SK-N-SH treated with all-trans-retinoic acid at 6 μM for 48 hours (cell line): Measurements from ENCODE around the gene GIPC3.

ENCODE experiments used
- ARNTL ChIP-seq: fragments of 450-650 bp; formaldehyde crosslinking; IDR thresholded peaks from 2 replicates; pipeline ENCODE4 v1.5.0; 2020; ENCODE audit warnings: low read depth, mild to moderate bottlenecking, moderate library complexity, borderline replicate concordance
- ESRRG ChIP-seq: fragments of 250-450 bp; sonication (Bioruptor Pico); IDR thresholded peaks from 2 replicates; pipeline ENCODE4 v1.6.1; 2021; ENCODE audit warnings: mild to moderate bottlenecking
- ISL1 ChIP-seq: fragments of 250-450 bp; sonication (Bioruptor Pico); IDR thresholded peaks from 2 replicates; pipeline ENCODE4 v2.1.2; 2022; ENCODE audit warnings: mild to moderate bottlenecking, moderate library complexity
- PPARA ChIP-seq: fragments of 250-450 bp; sonication (Bioruptor Pico); IDR thresholded peaks from 2 replicates; pipeline ENCODE4 v1.5.0; 2020; ENCODE audit warnings: mild to moderate bottlenecking, borderline replicate concordance
- RARB ChIP-seq: fragments of 250-450 bp; sonication (Bioruptor Pico); IDR thresholded peaks from 2 replicates; pipeline ENCODE4 v1.8.0; 2021; ENCODE audit warnings: mild to moderate bottlenecking, moderate library complexity
- TOX ChIP-seq: fragments of 250-450 bp; sonication (Bioruptor Pico); IDR thresholded peaks from 2 replicates; pipeline ENCODE4 v1.8.0; 2021; ENCODE audit warnings: mild to moderate bottlenecking, moderate library complexity, borderline replicate concordance
- ZFP3 ChIP-seq: fragments of 250-450 bp; sonication (Bioruptor Pico); IDR thresholded peaks from 2 replicates; pipeline ENCODE4 v1.5.0; 2020; ENCODE audit warnings: mild to moderate bottlenecking, moderate library complexity
- ZFP30 ChIP-seq: fragments of 450-650 bp; formaldehyde crosslinking; IDR thresholded peaks from 2 replicates; pipeline ENCODE4 v1.5.0; 2022; ENCODE audit warnings: mild to moderate bottlenecking, moderate library complexity
- ZNF70 ChIP-seq: fragments of 450-650 bp; formaldehyde crosslinking; IDR thresholded peaks from 2 replicates; pipeline ENCODE4 v1.5.0; 2020; ENCODE audit warnings: mild to moderate bottlenecking, moderate library complexity
- ZNF8 ChIP-seq: fragments of 450-650 bp; formaldehyde crosslinking; IDR thresholded peaks from 2 replicates; pipeline ENCODE4 v1.5.0; 2020; ENCODE audit warnings: mild to moderate bottlenecking, moderate library complexity
- TF ChIP-seq, protein P1 (sequence below): fragments of 250-450 bp; sonication (Bioruptor Pico); IDR thresholded peaks from 2 replicates; pipeline ENCODE4 v1.8.0; 2020; ENCODE audit warnings: mild to moderate bottlenecking, moderate library complexity, borderline replicate concordance
- TF ChIP-seq, protein P2 (sequence below): fragments of 250-450 bp; sonication (Bioruptor Pico); IDR thresholded peaks from 2 replicates; pipeline ENCODE4 v1.8.0; 2021; ENCODE audit warnings: low read depth, mild to moderate bottlenecking, moderate library complexity, borderline replicate concordance
- TF ChIP-seq, protein P3 (sequence below): fragments of 250-450 bp; sonication (Bioruptor Pico); IDR thresholded peaks from 2 replicates; pipeline ENCODE4 v1.5.0; 2020; ENCODE audit warnings: mild to moderate bottlenecking, moderate library complexity

DNA sequence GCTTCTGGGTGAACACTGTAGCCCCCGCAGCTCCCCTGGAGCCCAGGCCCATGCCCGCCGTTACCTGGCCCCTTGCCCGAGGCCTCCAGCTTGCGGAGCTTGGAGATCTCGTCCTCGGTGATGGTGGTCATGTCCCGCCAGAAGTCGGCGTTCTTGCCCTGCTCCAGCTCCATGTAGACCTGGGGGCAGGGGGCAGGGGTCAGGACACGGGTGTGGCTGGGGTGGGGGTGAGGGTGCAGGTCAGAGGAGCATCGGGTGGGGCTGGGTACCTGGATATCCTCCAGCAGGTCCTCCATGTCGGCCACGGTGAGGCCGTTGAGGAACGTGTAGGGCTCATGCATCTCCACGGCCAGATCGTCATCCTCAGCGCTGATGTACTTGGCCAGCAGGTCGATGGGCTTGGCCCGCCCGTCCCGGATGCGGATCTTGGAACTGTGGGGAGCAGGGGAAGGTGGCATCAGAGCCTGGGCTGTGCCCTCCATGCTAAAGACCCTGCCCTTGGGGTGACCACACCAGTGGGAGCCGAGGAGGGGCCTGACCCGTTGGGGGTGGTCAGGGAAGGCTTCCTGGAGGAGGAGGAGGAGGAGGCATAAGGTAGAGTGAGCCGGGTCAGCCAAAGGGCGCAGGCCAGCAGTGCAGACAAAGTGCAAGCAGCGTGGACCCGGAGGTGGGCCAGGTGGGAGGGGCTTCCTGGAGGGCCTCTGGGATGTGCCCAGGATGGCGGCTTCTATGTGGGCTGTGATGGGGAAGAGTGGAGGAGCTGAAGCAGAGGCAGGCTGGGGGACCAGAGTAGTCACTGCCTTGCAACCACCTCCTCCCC, 33.7 kb downstream of the GIPC3 start:
- TF ChIP-seq RARB (CRISPR knock-in tag) (no peak), TOX (no peak), ZNF8 (no peak), ZFP3 (no peak), ZFP30 (CRISPR knock-in tag) (no peak), PPARA (no peak), ISL1 (CRISPR knock-in tag) (no peak), ZNF70 (no peak), ESRRG (CRISPR knock-in tag) (no peak), ARNTL (CRISPR knock-in tag) (no peak)
- TF ChIP-seq, protein P1, sequence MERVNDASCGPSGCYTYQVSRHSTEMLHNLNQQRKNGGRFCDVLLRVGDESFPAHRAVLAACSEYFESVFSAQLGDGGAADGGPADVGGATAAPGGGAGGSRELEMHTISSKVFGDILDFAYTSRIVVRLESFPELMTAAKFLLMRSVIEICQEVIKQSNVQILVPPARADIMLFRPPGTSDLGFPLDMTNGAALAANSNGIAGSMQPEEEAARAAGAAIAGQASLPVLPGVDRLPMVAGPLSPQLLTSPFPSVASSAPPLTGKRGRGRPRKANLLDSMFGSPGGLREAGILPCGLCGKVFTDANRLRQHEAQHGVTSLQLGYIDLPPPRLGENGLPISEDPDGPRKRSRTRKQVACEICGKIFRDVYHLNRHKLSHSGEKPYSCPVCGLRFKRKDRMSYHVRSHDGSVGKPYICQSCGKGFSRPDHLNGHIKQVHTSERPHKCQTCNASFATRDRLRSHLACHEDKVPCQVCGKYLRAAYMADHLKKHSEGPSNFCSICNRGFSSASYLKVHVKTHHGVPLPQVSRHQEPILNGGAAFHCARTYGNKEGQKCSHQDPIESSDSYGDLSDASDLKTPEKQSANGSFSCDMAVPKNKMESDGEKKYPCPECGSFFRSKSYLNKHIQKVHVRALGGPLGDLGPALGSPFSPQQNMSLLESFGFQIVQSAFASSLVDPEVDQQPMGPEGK, result no peak
- TF ChIP-seq, protein P2, sequence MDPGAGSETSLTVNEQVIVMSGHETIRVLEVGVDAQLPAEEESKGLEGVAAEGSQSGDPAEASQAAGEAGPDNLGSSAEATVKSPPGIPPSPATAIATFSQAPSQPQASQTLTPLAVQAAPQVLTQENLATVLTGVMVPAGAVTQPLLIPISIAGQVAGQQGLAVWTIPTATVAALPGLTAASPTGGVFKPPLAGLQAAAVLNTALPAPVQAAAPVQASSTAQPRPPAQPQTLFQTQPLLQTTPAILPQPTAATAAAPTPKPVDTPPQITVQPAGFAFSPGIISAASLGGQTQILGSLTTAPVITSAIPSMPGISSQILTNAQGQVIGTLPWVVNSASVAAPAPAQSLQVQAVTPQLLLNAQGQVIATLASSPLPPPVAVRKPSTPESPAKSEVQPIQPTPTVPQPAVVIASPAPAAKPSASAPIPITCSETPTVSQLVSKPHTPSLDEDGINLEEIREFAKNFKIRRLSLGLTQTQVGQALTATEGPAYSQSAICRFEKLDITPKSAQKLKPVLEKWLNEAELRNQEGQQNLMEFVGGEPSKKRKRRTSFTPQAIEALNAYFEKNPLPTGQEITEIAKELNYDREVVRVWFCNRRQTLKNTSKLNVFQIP (CRISPR knock-in tag), result no peak
- TF ChIP-seq, protein P3, sequence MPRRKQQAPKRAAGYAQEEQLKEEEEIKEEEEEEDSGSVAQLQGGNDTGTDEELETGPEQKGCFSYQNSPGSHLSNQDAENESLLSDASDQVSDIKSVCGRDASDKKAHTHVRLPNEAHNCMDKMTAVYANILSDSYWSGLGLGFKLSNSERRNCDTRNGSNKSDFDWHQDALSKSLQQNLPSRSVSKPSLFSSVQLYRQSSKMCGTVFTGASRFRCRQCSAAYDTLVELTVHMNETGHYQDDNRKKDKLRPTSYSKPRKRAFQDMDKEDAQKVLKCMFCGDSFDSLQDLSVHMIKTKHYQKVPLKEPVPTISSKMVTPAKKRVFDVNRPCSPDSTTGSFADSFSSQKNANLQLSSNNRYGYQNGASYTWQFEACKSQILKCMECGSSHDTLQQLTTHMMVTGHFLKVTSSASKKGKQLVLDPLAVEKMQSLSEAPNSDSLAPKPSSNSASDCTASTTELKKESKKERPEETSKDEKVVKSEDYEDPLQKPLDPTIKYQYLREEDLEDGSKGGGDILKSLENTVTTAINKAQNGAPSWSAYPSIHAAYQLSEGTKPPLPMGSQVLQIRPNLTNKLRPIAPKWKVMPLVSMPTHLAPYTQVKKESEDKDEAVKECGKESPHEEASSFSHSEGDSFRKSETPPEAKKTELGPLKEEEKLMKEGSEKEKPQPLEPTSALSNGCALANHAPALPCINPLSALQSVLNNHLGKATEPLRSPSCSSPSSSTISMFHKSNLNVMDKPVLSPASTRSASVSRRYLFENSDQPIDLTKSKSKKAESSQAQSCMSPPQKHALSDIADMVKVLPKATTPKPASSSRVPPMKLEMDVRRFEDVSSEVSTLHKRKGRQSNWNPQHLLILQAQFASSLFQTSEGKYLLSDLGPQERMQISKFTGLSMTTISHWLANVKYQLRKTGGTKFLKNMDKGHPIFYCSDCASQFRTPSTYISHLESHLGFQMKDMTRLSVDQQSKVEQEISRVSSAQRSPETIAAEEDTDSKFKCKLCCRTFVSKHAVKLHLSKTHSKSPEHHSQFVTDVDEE (CRISPR knock-in tag), result no peak
